Activated gamma-delta T cell treated with anti-CD3 and anti-CD28 coated beads, Interleukin-2, amount 50 U/mL, for 16 hours (primary cell): ENCODE results near the gene RNF39.
"Not testable (repeated sequence)": the region's sequence is repeated elsewhere in the genome, so short reads cannot be mapped to it uniquely, and the experiment has no call there.

Experiments used
- DNase-seq: peaks from one replicate; pipeline ENCODE4 v3.0.0-alpha.2; 2020; ENCODE audit warnings: low read depth

RNF39 gene

GRCh38 chr6:30061092-30061857 is 14.3 kb downstream of the RNF39 start, which contains the start of gene POLR1H:
Gene POLR1H (plus strand): TSS chr6:30061265. CDS start chr6:30061525, 260 bp downstream.
- DNase-seq, result peak; percentile 78

- no peak for DNase-seq
Measured at GRCh38 chr6:30060606-30061091, 14.9 kb downstream of the RNF39 start.

GRCh38 chr6:30055513-30055912 is 20.1 kb downstream of the RNF39 start:
- no peak for DNase-seq

GRCh38 chr6:30053682-30054081 is 21.9 kb downstream of the RNF39 start:
- DNase-seq, result no peak

- DNase-seq, result no peak
Measured at GRCh38 chr6:30047220-30047619, 28.3 kb downstream of the RNF39 start.

- DNase-seq, result no peak
Measured at GRCh38 chr6:30044630-30045029, 30.9 kb downstream of the RNF39 start.

GRCh38 chr6:30043744-30044143 is 31.8 kb downstream of the RNF39 start:
- no peak for DNase-seq

GRCh38 chr6:30042914-30043313 is 32.7 kb downstream of the RNF39 start:
- no peak for DNase-seq

- no peak for DNase-seq
Measured at GRCh38 chr6:30042476-30042875, 33.1 kb downstream of the RNF39 start.

- DNase-seq, result no peak
Measured at GRCh38 chr6:30041821-30042220, 33.7 kb downstream of the RNF39 start.

GRCh38 chr6:30041221-30041620 is 34.3 kb downstream of the RNF39 start:
- DNase-seq, result no peak

- DNase-seq, result no peak
Measured at GRCh38 chr6:30037182-30037788, 38.3 kb downstream of the RNF39 start.

- no peak for DNase-seq
Measured at GRCh38 chr6:30035784-30036183, 39.8 kb downstream of the RNF39 start.

- DNase-seq, result not testable (repeated sequence)
Measured at GRCh38 chr6:30033440-30033839, 42.1 kb downstream of the RNF39 start.

- DNase-seq, result no peak
Measured at GRCh38 chr6:30031381-30031780, 44.2 kb downstream of the RNF39 start.

GRCh38 chr6:30029588-30029987 is 46.0 kb downstream of the RNF39 start:
- DNase-seq, result no peak

GRCh38 chr6:30025186-30025585 is 50.4 kb downstream of the RNF39 start:
- DNase-seq, result no peak

GRCh38 chr6:30022712-30023111 is 52.9 kb downstream of the RNF39 start:
- DNase-seq, result not testable (repeated sequence)

GRCh38 chr6:30022189-30022588 is 53.4 kb downstream of the RNF39 start:
- no peak for DNase-seq

- no peak for DNase-seq
Measured at GRCh38 chr6:30020626-30021025, 54.9 kb downstream of the RNF39 start.
